Mucosa of stomach (tissue), 1 donor: ENCODE data around the gene C7orf57.

Experiments used
- H3K27me3 ChIP-seq: one replicate; pipeline ENCODE4 v1.7.0; 2013; ENCODE audit warnings: mild to moderate bottlenecking, low read length; ENCODE audit not compliant: control insufficient read depth, insufficient read depth
- H3K36me3 ChIP-seq: one replicate; pipeline ENCODE4 v1.7.0; 2013; ENCODE audit warnings: low read length; ENCODE audit not compliant: control insufficient read depth, insufficient read depth
- H3K4me1 ChIP-seq: one replicate; pipeline ENCODE4 v1.7.0; 2013; ENCODE audit warnings: mild to moderate bottlenecking, low read length; ENCODE audit not compliant: control insufficient read depth, insufficient read depth
- H3K4me3 ChIP-seq: one replicate; pipeline ENCODE4 v1.7.0; 2013; ENCODE audit warnings: low read length
- H3K9ac ChIP-seq: one replicate; pipeline ENCODE4 v1.7.0; 2013; ENCODE audit warnings: mild to moderate bottlenecking, low read length, moderate library complexity
- H3K9me3 ChIP-seq: one replicate; pipeline ENCODE4 v1.7.0; 2013; ENCODE audit warnings: mild to moderate bottlenecking, low read length, moderate library complexity; ENCODE audit not compliant: control insufficient read depth
- donor health status: Pancreatic carcinoma.

Gene C7orf57

GRCh38 chr7:48102530-48102929 lies 67.2 kb downstream of the C7orf57 start:
- Histone ChIP-seq H3K9me3 (no peaks in the 10 kb centered on the region), H3K27me3 (no peaks in the 10 kb centered on the region), H3K4me1 (no peaks in the 10 kb centered on the region), H3K36me3 (no peaks in the 10 kb centered on the region), H3K4me3 (no peak overlapping the region), H3K9ac (no peak overlapping the region)

GRCh38 chr7:48105045-48105444 lies 69.7 kb downstream of the C7orf57 start:
- H3K9ac ChIP-seq, result no peak overlapping the region
- H3K27me3 ChIP-seq, result no peaks in the 10 kb centered on the region
- no peaks in the 10 kb centered on the region for H3K36me3 ChIP-seq
- H3K4me1 ChIP-seq, result peaks cover under 1% of the 10 kb centered on the region
- H3K4me3 ChIP-seq, result no peak overlapping the region
- no peaks in the 10 kb centered on the region for H3K9me3 ChIP-seq

- H3K36me3 ChIP-seq, result no peaks in the 10 kb centered on the region
- H3K4me3 ChIP-seq, result no peak overlapping the region
Measured at GRCh38 chr7:48106906-48107659, 71.7 kb downstream of the C7orf57 start.

GRCh38 chr7:48107926-48108472 lies 72.7 kb downstream of the C7orf57 start:
- Histone ChIP-seq H3K9me3 (no peaks in the 10 kb centered on the region), H3K4me3 (no peak overlapping the region), H3K9ac (no peak overlapping the region), H3K27me3 (no peaks in the 10 kb centered on the region), H3K4me1 (peaks cover 4% of the 10 kb centered on the region), H3K36me3 (no peaks in the 10 kb centered on the region)

More at GRCh38 chr7:48106906-48107659, 71.7 kb downstream of the C7orf57 start:
- no peak overlapping the region for H3K9ac ChIP-seq
- no peaks in the 10 kb centered on the region for H3K9me3 ChIP-seq
- H3K4me1 ChIP-seq, result peaks cover 4% of the 10 kb centered on the region
- no peaks in the 10 kb centered on the region for H3K27me3 ChIP-seq

GRCh38 chr7:48108959-48109847 lies 73.9 kb downstream of the C7orf57 start:
- no peaks in the 10 kb centered on the region for H3K27me3 ChIP-seq
- H3K4me3 ChIP-seq, result no peak overlapping the region
- no peak overlapping the region for H3K9ac ChIP-seq
- H3K36me3 ChIP-seq, result no peaks in the 10 kb centered on the region
- peaks cover 4% of the 10 kb centered on the region for H3K4me1 ChIP-seq
- H3K9me3 ChIP-seq, result no peaks in the 10 kb centered on the region

GRCh38 chr7:48109848-48110663 lies 74.7 kb downstream of the C7orf57 start:
- Histone ChIP-seq H3K4me1 (peaks cover 4% of the 10 kb centered on the region), H3K36me3 (no peaks in the 10 kb centered on the region), H3K9me3 (no peaks in the 10 kb centered on the region), H3K27me3 (no peaks in the 10 kb centered on the region), H3K9ac (no peak overlapping the region), H3K4me3 (no peak overlapping the region)

- no peak overlapping the region for H3K9ac ChIP-seq
- H3K4me1 ChIP-seq, result peaks cover 4% of the 10 kb centered on the region
- no peaks in the 10 kb centered on the region for H3K36me3 ChIP-seq
- H3K9me3 ChIP-seq, result no peaks in the 10 kb centered on the region
- H3K4me3 ChIP-seq, result no peak overlapping the region
- no peaks in the 10 kb centered on the region for H3K27me3 ChIP-seq
Measured at GRCh38 chr7:48110868-48111267, 75.5 kb downstream of the C7orf57 start.
